GM18517 (cell line): ENCODE results near the gene EDEM1.

Experiments
- ATAC-seq: cut with Tn5 transposase; IDR thresholded peaks from one replicate; pipeline ENCODE4 v1.9.1; 2021; ENCODE audit warnings: mild to moderate bottlenecking, moderate library complexity; ENCODE audit not compliant: unreplicated experiment

The EDEM1 gene

DNA sequence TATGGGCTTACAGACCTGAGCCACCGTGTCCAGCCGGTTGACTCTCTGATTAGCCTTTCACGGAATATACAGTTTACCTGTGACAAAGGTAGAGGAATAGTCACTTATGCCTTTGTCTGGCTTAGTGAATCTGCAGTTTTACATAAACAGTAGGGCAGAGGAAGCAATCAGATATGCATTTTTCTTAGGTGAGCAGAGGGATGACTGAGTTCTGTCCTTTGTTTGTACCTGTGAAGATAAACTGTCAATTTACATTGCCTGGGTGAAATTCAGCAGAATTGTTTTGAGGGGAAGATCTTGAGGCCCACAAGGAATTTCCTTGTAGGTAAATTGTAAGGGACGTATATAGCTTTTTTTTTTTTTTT is 10.8 kb downstream of the EDEM1 start:
- no peak for ATAC-seq

DNA sequence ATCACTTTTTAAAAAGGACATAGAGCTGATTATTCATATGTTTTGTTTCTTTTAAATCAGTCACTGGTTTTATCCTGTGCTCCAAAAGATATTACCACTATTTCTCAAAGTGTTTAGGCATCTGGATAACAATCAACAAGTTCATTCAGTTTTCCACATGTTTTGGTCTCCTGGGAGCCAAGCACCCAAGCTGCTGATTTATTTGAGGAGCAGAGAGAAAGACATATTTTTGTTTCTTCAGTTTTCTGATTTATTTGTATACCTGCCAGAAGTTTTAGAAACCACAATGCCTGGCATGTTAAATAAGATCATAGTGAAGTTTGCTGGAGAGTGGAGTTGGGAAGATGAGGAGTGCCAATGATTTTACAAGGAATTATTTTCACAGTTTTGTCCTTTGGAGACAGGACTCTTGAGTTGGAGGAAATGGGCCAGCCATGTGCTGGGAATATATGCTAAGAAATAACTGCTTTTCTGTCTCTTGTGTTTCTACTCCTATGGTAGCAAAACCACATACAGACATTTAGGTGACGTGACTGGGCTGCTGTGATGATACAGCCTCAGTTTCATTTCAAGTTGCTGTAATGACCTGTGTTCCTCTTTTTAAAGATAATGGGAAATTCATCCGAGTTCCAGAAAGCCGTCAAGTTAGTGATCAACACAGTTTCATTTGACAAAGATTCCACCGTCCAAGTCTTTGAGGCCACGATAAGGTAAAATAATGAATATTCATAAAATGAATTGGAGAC is 11.7 kb downstream of the EDEM1 start:
- ATAC-seq, result no peak

DNA sequence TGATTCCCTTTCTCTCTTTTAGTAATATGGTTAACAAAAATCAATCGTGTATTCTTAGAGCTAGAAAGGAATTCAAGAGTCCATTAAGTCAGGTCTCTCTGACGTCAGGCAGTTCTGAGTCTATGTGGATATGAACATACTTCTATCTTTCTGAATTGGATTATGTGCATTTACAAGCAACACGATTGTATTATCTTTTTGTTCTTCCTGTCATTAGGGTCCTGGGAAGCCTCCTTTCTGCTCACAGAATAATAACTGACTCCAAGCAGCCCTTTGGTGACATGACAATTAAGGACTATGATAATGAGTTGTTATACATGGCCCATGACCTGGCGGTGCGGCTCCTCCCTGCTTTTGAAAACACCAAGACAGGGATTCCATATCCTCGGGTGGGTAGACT is 14.0 kb downstream of the EDEM1 start:
- ATAC-seq, result no peak

DNA sequence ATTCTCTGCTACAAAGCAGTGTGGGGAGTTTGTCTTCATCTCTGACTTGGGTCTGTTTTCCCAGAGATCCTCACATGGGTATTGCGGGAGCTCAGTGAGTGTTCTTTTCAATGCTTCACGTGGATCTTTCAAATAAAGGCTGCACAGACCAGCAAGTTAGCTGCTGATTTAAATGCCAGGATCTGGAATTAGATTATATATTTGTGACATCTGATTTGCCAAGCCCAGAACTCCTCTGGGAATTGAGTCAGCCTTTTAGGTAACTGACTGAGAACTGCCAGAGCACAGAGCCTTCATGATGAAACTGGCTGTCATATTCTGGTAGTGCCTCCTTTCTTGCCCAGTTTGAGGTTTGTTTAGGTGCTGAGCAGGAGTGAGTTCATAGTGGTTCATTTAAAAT is 14.7 kb downstream of the EDEM1 start:
- no peak for ATAC-seq

DNA sequence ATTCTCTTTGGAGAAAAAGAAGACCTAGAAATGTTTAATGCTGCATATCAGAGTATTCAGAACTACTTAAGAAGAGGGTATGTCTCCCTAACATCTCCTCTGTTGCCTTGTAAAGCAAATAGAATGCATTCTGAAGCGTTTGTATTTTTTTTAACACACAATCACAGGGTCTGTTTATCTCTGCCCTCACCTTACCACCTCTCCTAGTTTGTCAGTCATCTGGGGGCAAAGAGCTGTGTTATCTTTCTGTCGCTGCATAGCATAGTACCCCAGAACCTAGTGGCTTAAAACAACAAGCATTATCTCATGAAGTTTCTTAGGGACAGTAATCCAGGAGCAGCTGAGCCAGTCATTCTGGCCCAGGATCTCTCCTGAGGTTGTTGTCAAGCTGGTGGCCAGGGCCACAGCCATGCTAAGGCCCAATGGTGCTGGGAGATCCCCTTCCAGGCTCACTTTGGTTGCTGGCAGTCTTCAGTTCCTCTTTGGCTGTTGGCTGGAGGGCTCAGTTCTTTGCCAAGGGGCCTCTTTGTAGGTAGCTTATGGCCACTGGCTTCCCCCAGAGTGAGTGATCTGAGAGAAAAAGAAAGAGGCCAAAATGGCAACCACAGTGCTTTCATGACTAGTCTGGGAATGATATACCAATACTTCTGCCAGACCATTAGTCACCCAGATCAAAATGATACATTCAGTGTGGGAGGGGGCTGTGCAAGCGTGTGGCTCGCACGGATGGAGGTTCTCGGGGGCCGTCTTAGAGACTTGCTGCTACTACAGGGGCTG is 17.8 kb downstream of the EDEM1 start:
- peak; percentile 98 for ATAC-seq

DNA sequence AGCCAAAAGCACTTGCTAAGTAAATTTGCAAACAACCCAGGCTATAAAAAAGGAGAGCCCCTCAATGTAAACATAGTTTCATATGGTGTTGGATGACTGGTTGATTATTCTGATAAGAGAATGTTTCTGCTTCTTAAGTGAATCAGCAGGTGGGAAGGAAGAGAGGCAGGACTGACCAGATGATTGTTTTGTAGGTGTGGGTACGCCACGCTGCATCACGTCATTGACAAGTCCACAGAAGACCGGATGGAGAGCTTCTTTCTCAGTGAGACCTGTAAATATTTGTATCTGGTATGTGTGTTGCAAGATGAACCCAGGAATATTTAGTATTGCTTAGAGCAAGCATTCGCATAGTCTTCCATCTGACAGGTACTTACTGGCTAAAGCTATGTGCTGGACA is 23.4 kb downstream of the EDEM1 start:
- no peak for ATAC-seq

DNA sequence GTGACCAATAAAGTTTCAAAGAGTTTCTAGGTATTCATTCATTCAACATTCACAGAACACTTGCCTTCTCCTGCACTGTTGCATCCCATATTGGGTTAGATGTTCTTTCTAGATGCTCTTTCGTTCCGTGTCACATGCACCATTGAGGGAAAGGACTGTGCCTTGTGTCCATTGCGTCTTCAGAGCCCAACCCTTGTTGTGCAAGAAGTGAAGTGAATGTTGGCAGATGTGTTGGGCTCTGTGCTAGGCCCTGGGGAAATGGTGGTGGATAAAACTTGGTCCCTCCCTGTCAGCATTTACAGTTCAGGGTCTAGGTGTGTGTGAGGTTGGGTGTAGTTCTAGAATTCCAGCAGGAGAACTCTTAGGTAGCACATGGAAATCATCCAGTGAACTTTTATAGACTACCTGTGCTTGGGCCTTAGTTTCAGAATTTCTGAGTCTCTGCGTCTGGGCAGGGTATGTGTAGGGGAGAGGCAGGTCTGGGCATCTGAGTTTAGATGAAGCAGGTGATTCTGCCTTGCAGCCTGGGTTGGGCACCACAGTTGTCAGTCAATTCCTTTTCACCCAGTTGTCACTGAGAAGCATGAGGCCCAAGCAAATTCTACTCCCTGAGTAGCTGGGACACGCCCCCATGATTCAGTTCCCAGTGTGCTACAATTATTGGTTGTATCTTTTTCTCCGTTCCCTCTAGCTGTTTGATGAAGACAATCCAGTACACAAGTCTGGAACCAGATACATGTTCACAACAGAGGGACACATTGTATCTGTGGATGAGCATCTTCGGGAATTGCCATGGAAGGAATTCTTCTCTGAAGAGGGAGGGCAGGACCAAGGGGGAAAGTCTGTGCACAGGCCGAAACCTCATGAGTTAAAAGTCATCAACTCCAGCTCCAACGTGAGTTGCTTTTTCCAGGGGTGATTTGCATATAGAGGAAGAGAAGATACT is 25.4 kb downstream of the EDEM1 start:
- ATAC-seq, result no peak

DNA sequence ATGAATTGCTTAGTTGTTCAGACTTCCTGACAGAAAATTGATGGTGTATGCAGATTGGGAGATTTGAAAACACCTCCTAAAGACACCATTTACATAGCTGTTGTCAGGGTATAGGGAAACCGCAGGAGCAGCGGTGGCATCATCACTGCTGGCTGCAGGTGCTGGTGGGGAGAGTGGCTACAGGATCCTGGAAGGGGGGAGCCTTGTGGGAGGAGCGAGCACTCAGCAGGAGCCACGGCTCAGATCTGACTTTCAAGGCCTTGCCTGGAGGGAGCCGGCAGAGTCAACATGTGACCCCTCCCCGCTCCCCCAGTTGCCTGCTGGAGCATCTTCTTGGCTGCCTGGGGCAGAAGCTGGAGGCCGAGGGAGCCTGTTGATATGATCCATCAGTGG is 26.1 kb downstream of the EDEM1 start:
- ATAC-seq, result no peak

DNA sequence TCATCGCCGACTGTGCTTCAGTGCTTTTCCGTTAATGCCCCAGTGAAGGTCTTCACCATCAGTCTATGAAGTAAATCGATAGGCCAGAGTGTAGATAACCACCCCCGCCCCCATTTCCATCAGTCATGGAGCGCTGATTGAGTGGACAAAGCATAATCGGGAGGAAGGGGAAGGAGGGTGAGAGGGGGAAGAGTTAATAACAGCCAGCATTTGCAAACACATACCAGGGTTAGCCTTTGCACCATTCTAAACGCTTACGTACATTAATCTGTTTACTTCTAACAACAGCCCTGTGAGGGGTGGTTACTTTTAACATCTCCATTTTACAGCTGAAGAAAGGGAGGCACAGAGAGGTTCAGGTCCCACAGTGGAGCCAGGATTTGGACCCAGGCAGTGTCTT is 26.8 kb downstream of the EDEM1 start:
- ATAC-seq, result no peak

DNA sequence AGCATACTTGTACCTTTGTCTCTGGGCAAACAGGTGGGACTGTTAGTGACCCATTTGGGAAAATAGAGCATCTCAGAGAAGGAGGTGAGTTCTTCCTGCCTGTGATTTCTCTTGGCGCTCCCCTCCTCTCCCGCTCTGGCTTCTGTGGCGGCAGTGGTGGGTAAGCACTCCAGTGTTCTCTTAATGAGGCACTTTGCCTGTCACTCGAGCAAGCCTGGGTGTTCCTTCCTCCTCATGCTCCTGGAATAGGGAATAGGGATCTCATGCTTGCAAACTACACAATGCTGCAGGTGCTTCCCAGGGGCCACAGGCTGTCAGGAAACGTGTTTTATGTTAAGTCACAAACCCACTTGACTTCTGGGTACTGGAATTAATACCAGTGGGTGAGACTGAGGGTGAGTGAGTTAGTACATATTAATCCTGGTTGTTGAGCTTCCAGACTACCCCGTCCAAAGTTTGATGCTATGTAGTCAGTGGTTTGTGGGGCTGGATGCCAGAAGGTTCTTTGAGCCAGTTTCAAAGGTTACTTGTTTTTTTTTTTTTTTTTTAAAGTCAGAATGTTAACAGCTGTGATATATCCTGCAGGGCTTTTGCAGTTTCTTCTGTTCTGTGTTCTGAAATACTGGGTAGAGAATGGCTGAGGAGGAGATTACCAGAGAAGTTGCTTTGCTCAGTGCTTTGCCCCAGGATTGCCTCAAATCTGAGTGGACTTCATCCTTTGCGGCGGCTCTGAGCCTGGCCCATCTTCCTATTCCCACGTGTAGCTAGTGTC is 30.5 kb downstream of the EDEM1 start:
- no peak for ATAC-seq

DNA sequence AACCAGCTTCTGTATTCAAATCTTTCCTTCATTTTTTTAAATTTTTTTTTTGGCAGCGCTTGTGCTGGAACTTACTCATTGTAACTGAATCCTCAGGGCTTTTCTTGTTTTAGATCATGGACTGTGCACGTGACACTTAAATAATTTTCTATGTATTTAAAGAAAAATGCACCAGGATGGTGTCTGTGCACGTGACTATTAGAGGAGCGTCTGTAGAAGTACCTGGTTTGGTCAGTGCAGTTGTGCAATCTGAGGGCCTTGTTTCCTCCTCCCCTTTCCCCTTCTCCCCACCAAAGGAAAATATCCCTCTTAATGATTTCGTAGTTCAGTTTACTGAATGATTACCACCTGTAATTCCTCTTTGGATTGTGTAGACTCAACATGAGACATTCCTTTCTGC is 31.3 kb downstream of the EDEM1 start:
- no peak for ATAC-seq

DNA sequence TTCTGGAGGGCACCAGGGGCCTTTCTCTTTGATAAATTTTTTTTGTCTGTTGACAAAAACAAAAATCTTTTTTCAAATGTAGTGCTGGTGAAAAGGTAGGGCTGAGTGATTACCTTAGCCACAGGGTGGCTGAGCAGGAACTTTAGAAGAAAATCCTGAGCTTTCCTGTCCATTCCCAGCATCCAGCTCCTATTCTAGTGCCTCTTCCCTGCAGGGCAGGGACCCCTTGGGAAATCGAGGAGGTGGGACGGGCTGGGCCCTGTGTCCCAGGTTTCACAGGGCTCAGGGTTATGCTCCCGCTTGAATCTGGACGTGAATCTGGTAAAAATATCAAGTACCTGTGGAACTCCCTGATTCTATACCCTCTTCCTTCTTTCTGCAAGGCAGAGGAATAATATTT is 31.7 kb downstream of the EDEM1 start:
- no peak for ATAC-seq

DNA sequence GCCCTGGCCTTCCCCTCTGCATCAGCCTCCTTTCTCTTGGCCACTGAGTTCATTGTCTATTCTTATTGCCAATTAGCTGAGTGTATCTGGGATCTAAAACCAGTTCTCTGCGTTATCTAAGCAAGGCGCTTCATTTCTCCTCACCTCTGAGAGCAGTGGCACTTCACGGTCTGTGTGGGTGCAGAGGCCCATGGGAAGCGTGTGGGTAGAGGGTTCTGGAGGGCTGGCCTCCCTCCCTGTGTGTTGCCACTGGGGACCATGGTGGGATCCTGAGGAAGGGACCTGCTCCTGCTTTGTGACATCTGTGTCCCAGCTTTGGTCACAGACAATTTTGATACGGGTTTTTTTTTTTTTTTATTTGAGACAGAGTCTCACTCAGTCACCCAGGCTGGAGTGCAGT is 32.7 kb downstream of the EDEM1 start:
- ATAC-seq, result no peak

DNA sequence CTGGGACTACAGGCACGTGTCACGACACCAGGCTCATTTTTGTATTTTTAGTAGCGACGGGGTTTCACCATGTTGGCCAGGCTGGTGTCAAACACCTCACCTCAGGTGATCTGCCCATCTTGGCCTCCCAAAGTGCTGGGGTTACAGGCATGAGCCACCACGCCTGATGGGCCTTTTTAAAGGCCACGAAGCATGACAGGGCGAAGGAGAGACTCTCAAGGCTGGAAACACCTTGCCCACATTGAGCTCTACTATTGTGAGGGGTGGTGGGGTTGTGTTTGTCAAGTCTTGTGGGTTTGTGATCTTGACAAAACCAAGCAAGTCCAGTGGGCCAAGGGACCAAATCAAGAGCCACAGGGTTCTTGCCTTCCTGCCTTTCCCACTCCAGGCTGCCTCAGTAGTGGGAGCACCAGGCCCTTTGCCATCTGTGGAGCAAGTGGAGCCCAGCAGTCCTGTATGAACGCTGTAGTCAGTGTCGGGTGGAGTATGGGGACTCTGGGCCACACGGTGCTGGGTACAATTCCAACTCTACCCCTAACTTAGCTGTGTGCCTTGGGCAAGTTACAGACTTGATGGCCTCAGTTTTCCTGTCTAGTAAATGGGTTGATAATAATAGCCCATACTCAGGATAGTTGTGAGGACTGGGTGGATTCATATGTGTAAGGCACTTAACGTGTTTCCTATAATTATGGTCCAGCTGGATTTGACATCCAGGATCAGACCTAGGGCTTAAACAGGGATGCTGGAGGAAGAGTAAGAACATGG is 33.3 kb downstream of the EDEM1 start:
- no peak for ATAC-seq

DNA sequence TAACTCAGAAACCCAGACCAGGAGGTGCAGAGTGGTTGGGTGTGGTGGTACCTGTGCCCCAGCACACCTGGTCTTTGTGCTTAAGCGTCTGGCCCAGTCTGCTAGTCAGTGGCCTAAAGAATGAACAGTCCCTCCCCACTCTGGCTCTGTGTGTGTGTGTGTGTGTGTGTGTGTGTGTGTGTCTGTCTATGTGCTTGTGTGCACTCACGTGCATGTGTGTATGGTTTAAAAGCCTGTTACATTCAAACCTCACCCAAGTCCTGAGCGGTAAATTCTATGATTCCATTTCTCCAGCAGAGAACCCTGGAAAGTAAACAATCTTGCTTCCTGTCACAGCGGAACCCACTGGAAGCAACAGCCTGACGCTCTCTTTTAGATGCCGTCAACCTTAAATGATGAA is 34.2 kb downstream of the EDEM1 start:
- ATAC-seq, result no peak

DNA sequence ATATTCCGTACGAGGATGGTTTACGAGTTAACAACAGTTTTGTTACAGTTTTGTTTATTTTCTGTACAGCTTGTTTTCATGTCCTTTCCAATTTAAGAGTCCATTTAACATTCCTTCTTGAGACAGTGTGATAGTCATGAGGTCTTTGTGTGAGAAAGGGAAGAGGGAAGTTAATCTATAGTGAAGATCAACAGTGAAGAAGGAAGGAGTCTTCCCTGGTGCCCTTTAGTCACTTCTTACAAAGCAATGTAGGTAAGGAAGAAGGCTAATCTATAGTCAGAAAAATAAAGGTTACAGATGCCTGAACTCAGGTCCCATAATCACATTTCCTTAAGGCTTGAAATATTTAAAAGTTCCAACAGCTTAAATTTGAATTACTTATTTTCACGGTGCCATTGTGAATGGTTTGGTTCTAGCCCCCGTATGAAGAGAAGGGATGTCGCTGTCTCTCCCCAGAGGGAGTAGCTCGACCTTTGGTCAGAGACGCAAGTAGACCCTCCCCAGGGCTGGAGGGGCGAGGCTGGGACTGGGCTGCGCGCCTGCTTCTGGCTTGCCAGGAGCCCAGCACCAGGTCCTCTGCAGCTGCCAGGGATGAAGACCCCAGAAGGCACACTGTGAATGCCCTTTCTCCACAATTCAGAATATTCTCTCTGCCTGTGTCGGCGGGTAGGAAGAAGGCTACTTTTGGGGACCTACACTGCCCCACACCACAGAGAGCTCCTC is 34.9 kb downstream of the EDEM1 start:
- ATAC-seq, result no peak

DNA sequence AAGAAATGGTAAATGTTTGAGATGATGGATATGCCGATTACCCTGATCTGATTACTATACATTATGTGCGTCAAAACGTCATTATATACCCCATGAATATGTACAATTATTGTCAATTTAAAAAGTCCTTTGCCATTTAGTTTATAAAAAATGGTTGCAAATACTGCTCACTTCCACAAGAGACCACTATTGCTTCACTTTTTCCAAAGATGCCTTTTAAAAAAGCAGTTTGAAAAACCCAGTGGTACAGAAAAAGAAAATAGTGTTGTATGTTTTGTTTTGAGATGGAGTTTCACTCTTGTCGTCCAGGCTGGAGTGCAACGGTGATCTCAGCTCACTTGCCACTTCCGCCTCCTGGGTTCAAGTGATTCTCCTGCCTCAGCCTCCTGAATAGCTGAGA is 39.3 kb downstream of the EDEM1 start:
- no peak for ATAC-seq

DNA sequence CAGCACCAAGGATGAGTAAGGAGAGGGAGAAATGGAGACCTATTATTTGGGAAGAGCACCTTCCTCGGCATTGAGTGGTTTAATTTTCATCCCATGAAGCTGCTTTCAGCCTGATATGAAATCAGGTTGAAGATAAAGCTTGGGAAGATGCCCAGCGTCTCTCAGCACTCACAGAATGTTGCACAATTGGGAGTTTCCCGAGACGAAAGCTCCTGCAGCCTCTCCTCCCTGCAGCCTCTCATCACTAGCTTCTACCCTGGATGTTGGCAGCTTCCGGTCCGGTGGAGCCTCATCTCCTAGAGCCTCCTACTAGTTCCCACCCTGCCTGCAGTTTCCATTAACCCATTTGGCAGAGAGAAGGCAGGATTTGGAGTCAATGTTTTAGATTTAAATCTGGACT is 40.3 kb downstream of the EDEM1 start:
- no peak for ATAC-seq

DNA sequence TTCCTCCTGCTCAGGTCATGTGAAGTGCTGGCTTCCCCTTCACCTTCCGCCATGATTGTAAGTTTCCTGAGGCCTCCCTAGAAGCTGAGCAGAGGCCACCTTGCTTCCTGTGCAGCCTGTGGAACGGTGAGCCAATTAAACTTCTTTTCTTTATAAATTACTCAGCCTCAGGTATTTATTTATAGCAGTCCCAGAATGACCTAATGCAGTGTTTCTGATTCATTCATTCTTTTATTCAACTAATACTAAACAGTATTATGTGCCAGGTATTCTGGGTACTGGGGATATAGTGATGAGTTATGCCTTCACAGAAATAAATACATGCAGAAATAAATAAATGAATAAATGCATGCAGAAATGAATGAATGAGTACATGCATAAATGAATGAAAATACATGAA is 41.9 kb downstream of the EDEM1 start:
- no peak for ATAC-seq
